CD4-positive, CD25-positive, alpha-beta regulatory T cell (primary cell): ENCODE results near the gene VPS52. TPM values are rescaled to one million over a fixed set of nuclear protein-coding genes. Genes with fewer than 3 reads are reported as not detected.

Experiments used
- ATAC-seq, 2 donors: fragments of 150-1000 bp; cut with Tn5 transposase; one replicate each; pipeline ENCODE4 v1.10.0; 2021; ENCODE audit warnings: low read depth in 2 of 2, moderate number of reproducible peaks in 2 of 2, moderate library complexity in 1 of 2
- DNase-seq, 3 donors: peaks; one replicate each; pipeline versions ENCODE4 v3.0.0 to v3.0.0-alpha.2; 2012 to 2022; ENCODE audit warnings: mixed read lengths in 1 of 3
- H3K27ac ChIP-seq: one replicate; pipeline ENCODE4 v1.7.0; 2013; ENCODE audit warnings: mild to moderate bottlenecking, low read length; ENCODE audit not compliant: insufficient read depth, poor library complexity, severe bottlenecking
- H3K27me3 ChIP-seq: one replicate; pipeline ENCODE4 v1.7.0; 2013; ENCODE audit warnings: low read length; ENCODE audit not compliant: control insufficient read depth, insufficient read depth
- H3K36me3 ChIP-seq: one replicate; pipeline ENCODE4 v1.7.0; 2013; ENCODE audit warnings: mild to moderate bottlenecking, low read length, moderate library complexity; ENCODE audit not compliant: control insufficient read depth, insufficient read depth
- H3K4me1 ChIP-seq: 2 replicates; pipeline ENCODE4 v1.7.0; 2013; ENCODE audit warnings: mild to moderate bottlenecking, low read length; ENCODE audit not compliant: insufficient read depth, control insufficient read depth, poor library complexity, severe bottlenecking
- H3K4me3 ChIP-seq: one replicate; pipeline ENCODE4 v1.7.0; 2013; ENCODE audit warnings: low read depth, mild to moderate bottlenecking, low read length, moderate library complexity
- H3K9me3 ChIP-seq, 2 experiments: 1 replicate in 1 of 2; 2 replicates in 1 of 2; pipeline ENCODE4 v1.7.0; 2013; ENCODE audit warnings: low read length in 2 of 2, mild to moderate bottlenecking in 1 of 2, moderate library complexity in 1 of 2; ENCODE audit not compliant: control insufficient read depth in 2 of 2
- H3K27ac Mint-ChIP-seq, 3 donors: one replicate each; pipeline ENCODE4 v1.8.0; 2020 to 2022; ENCODE audit warnings: mild to moderate bottlenecking in 3 of 3, mixed read lengths in 3 of 3, moderate library complexity in 2 of 3
- H3K27me3 Mint-ChIP-seq: one replicate; pipeline ENCODE4 v1.8.0; 2022; ENCODE audit warnings: mild to moderate bottlenecking, mixed read lengths
- H3K36me3 Mint-ChIP-seq: one replicate; pipeline ENCODE4 v1.8.0; 2020; ENCODE audit warnings: mixed read lengths
- H3K4me1 Mint-ChIP-seq, 4 donors: one replicate each; pipeline ENCODE4 v1.8.0; 2020 to 2022; ENCODE audit warnings: mixed read lengths in 4 of 4, mild to moderate bottlenecking in 1 of 4
- H3K4me3 Mint-ChIP-seq, 4 donors: one replicate each; pipeline ENCODE4 v1.8.0; 2020 to 2022; ENCODE audit warnings: mild to moderate bottlenecking in 4 of 4, mixed read lengths in 4 of 4, moderate library complexity in 3 of 4
- H3K9me3 Mint-ChIP-seq, 7 donors: one replicate each; pipeline ENCODE4 v1.8.0; 2020 to 2022; ENCODE audit warnings: mixed read lengths in 7 of 7, mild to moderate bottlenecking in 3 of 7, moderate library complexity in 2 of 7
- polyA plus RNA-seq, 4 donors: library from polyadenylated mRNA; unstranded; fragments of 300-500 nt; fragmentation: Illumina TruSeq; gene quantifications; one replicate each; pipeline ENCODE4 v1.2.3, GENCODE V29; 2021
- total RNA-seq: library from RNA; stranded (reverse); gene quantifications from one replicate; pipeline ENCODE4 v1.2.3, GENCODE V29; 2022

The VPS52 gene
- total RNA-seq (70.6 TPM), polyA plus RNA-seq (10 to 100 TPM; 12.4 to 17.4 (median 15.0) TPM)

GRCh38 chr6:33271468-33272274, at the start of gene VPS52, which contains the start of gene RPS18:
Gene VPS52, minus strand, starts transcription at chr6:33271876. Its CDS starts 201 bp downstream, at chr6:33271675.
Gene RPS18, plus strand, starts transcription at chr6:33272075. Its CDS starts 45 bp downstream, at chr6:33272120.
- peaks cover 5 to 67% (median 39%) of the 10 kb centered on the region in 4 donors for H3K4me1 Mint-ChIP-seq
- peak within 1 kb of the TSS; percentile 96 for H3K4me3 ChIP-seq

GRCh38 chr6:33321227-33321626, 49.6 kb upstream of the VPS52 start:
- Mint-ChIP-seq H3K27me3 (no peaks in the 10 kb centered on the region), H3K4me3 (peak overlapping the region; percentile 84 to 100 (median 94)), H3K4me1 (peaks cover 4 to 79% (median 44%) of the 10 kb centered on the region in 4 donors), H3K27ac (peak overlapping the region in 1 of 3 donors; percentile 62), H3K36me3 (peaks cover 38% of the 10 kb centered on the region), H3K9me3 (peaks cover 0 to 1% (median 0%) of the 10 kb centered on the region in 7 donors)
- H3K27me3 ChIP-seq = no peaks in the 10 kb centered on the region
- H3K4me3 ChIP-seq = peak overlapping the region; percentile 98
- DNase-seq (no peak), ATAC-seq (no peak)
- H3K9me3 ChIP-seq = no peaks in the 10 kb centered on the region
- H3K4me1 ChIP-seq = peaks cover 68% of the 10 kb centered on the region
- H3K36me3 ChIP-seq = peaks cover 32% of the 10 kb centered on the region
- no peak overlapping the region for H3K27ac ChIP-seq

More at GRCh38 chr6:33271468-33272274, at the start of gene VPS52, which contains the start of gene RPS18:
- H3K9me3 Mint-ChIP-seq = no peaks in the 10 kb centered on the region
- H3K36me3 Mint-ChIP-seq = peaks cover 42% of the 10 kb centered on the region
- peak within 1 kb of the TSS; percentile 99 to 100 (median 100) for H3K27ac Mint-ChIP-seq
- peak; percentile 90 to 99 (median 95) for DNase-seq
- peaks cover 54% of the 10 kb centered on the region for H3K36me3 ChIP-seq
- peak within 1 kb of the TSS; percentile 90 for H3K27ac ChIP-seq
- peaks cover 53% of the 10 kb centered on the region for H3K4me1 ChIP-seq
- peak; percentile 86 to 91 for ATAC-seq
- no peaks in the 10 kb centered on the region for H3K9me3 ChIP-seq
- no peaks in the 10 kb centered on the region for H3K27me3 Mint-ChIP-seq
- peak within 1 kb of the TSS; percentile 94 to 100 (median 98) for H3K4me3 Mint-ChIP-seq
- no peaks in the 10 kb centered on the region for H3K27me3 ChIP-seq

- Histone ChIP-seq H3K36me3 (peaks cover 32% of the 10 kb centered on the region), H3K9me3 (no peaks in the 10 kb centered on the region), H3K27me3 (no peaks in the 10 kb centered on the region), H3K4me3 (no peak overlapping the region), H3K27ac (no peak overlapping the region), H3K4me1 (peaks cover 73% of the 10 kb centered on the region)
- ATAC-seq (no peak), DNase-seq (no peak)
- Mint-ChIP-seq H3K9me3 (peaks cover 0 to 1% (median 0%) of the 10 kb centered on the region in 7 donors), H3K4me3 (peak overlapping the region; percentile 84 to 100 (median 94)), H3K27ac (peak overlapping the region in 2 of 3 donors; percentile 71 to 98), H3K36me3 (peaks cover 38% of the 10 kb centered on the region), H3K27me3 (no peaks in the 10 kb centered on the region), H3K4me1 (peaks cover 4 to 86% (median 42%) of the 10 kb centered on the region in 4 donors)
These were observed 48.9 kb upstream of the VPS52 start for GRCh38 chr6:33320315-33321181.

GRCh38 chr6:33319939-33320314, 48.3 kb upstream of the VPS52 start:
- peak overlapping the region; percentile 49 to 98 (median 75) for H3K27ac Mint-ChIP-seq

GRCh38 chr6:33318426-33319073, 46.9 kb upstream of the VPS52 start:
- DNase-seq = no peak
- Histone ChIP-seq H3K27me3 (no peaks in the 10 kb centered on the region), H3K27ac (peak overlapping the region; percentile 92), H3K4me3 (peak overlapping the region; percentile 96), H3K9me3 (no peaks in the 10 kb centered on the region), H3K4me1 (peaks cover 77% of the 10 kb centered on the region), H3K36me3 (peaks cover 32% of the 10 kb centered on the region)
- Mint-ChIP-seq H3K27me3 (no peaks in the 10 kb centered on the region), H3K4me3 (peak overlapping the region; percentile 90 to 100 (median 99)), H3K27ac (peak overlapping the region; percentile 90 to 99 (median 98)), H3K4me1 (peaks cover 4 to 93% (median 42%) of the 10 kb centered on the region in 4 donors), H3K36me3 (peaks cover 38% of the 10 kb centered on the region), H3K9me3 (peaks cover 0 to 1% (median 0%) of the 10 kb centered on the region in 7 donors)
- ATAC-seq = no peak

More at GRCh38 chr6:33319939-33320314, 48.3 kb upstream of the VPS52 start:
- no peak for DNase-seq
- H3K9me3 Mint-ChIP-seq = peaks cover 0 to 1% (median 0%) of the 10 kb centered on the region in 7 donors
- peak overlapping the region in 3 of 4 donors; percentile 90 to 100 (median 99) for H3K4me3 Mint-ChIP-seq
- H3K36me3 ChIP-seq = peaks cover 32% of the 10 kb centered on the region
- no peak for ATAC-seq
- peaks cover 79% of the 10 kb centered on the region for H3K4me1 ChIP-seq
- peak overlapping the region; percentile 12 for H3K4me3 ChIP-seq
- H3K27ac ChIP-seq = no peak overlapping the region
- no peaks in the 10 kb centered on the region for H3K27me3 ChIP-seq
- H3K4me1 Mint-ChIP-seq = peaks cover 4 to 92% (median 42%) of the 10 kb centered on the region in 4 donors
- no peaks in the 10 kb centered on the region for H3K9me3 ChIP-seq
- no peaks in the 10 kb centered on the region for H3K27me3 Mint-ChIP-seq
- peaks cover 38% of the 10 kb centered on the region for H3K36me3 Mint-ChIP-seq

- H3K27ac Mint-ChIP-seq = peak within 1 kb of the TSS; percentile 90 to 99 (median 98)
- ATAC-seq (peak; percentile 60 to 68), DNase-seq (peak; percentile 95 to 98 (median 97))
- H3K27me3 Mint-ChIP-seq = no peaks in the 10 kb centered on the region
- Histone ChIP-seq H3K9me3 (no peaks in the 10 kb centered on the region), H3K27ac (peak within 1 kb of the TSS; percentile 92), H3K36me3 (peaks cover 32% of the 10 kb centered on the region), H3K27me3 (no peaks in the 10 kb centered on the region), H3K4me1 (peaks cover 75% of the 10 kb centered on the region), H3K4me3 (peak within 1 kb of the TSS; percentile 96)
- peaks cover 0 to 1% (median 0%) of the 10 kb centered on the region in 7 donors for H3K9me3 Mint-ChIP-seq
- peaks cover 4 to 90% (median 38%) of the 10 kb centered on the region in 4 donors for H3K4me1 Mint-ChIP-seq
- peak within 1 kb of the TSS; percentile 90 to 100 (median 99) for H3K4me3 Mint-ChIP-seq
- peaks cover 36% of the 10 kb centered on the region for H3K36me3 Mint-ChIP-seq
These were observed 46.2 kb upstream of the VPS52 start, which contains the start of gene ZBTB22 for GRCh38 chr6:33317669-33318425. Gene ZBTB22, minus strand, starts transcription at chr6:33317744. Its CDS starts 828 bp downstream, at chr6:33316916.
